WI38 (cell line): ENCODE data around the gene DSE.

ENCODE experiments used
- H3K4me3 ChIP-seq: 2 replicates; pipeline ENCODE4 v1.5.1; 2011; ENCODE audit warnings: low read depth, mild to moderate bottlenecking, control low read depth, low read length
- TF ChIP-seq, protein P1 (sequence below): IDR thresholded peaks from 2 replicates; pipeline ENCODE4 v1.5.1; 2012; ENCODE audit warnings: low read depth, mild to moderate bottlenecking, control low read depth, low read length

DSE gene

DNA sequence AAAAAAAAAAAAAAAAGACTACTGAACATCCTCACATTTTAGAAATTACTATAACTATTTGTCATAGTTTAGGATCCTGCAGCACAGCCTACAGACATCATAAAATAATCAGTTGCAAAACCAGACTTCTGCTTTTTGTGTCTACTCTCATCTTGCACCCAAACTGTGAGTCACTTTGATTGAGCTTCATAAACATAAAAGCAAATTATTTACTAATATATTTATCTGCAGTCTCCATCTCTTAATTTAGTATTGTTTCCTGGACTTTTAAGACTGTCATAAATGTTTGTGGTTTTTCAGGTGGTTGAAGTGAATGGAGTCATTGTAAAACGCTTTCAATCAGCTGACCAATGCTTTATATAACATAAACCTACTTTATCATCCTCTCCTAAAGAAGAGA lies 75.7 kb downstream of the DSE start:
- H3K4me3 ChIP-seq = no peak overlapping the region
- TF ChIP-seq, protein P1, sequence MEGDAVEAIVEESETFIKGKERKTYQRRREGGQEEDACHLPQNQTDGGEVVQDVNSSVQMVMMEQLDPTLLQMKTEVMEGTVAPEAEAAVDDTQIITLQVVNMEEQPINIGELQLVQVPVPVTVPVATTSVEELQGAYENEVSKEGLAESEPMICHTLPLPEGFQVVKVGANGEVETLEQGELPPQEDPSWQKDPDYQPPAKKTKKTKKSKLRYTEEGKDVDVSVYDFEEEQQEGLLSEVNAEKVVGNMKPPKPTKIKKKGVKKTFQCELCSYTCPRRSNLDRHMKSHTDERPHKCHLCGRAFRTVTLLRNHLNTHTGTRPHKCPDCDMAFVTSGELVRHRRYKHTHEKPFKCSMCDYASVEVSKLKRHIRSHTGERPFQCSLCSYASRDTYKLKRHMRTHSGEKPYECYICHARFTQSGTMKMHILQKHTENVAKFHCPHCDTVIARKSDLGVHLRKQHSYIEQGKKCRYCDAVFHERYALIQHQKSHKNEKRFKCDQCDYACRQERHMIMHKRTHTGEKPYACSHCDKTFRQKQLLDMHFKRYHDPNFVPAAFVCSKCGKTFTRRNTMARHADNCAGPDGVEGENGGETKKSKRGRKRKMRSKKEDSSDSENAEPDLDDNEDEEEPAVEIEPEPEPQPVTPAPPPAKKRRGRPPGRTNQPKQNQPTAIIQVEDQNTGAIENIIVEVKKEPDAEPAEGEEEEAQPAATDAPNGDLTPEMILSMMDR = no peak

DNA sequence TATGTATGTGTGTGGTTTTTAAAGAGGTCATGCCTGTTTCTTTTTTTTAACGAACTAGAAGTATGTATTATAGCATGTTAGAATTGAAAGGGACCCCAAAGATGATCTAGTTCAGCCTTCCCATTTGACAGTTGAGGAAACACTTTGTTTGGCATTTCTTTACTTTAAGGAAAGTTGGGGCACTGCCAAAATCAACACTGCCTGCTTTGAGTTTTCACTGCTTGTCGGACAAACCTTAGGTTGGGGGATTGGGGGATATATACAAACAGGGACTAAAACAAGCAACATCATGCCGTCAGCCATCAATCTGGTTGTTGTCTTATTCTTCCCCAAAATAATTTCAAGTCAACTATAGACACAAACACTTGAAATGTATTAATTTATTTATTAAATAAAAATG lies 76.3 kb downstream of the DSE start:
- H3K4me3 ChIP-seq = 0 out of 2 replicates have a peak overlapping the region, but pooled peaks have one; percentile 3
- TF ChIP-seq, protein P1 = no peak

DNA sequence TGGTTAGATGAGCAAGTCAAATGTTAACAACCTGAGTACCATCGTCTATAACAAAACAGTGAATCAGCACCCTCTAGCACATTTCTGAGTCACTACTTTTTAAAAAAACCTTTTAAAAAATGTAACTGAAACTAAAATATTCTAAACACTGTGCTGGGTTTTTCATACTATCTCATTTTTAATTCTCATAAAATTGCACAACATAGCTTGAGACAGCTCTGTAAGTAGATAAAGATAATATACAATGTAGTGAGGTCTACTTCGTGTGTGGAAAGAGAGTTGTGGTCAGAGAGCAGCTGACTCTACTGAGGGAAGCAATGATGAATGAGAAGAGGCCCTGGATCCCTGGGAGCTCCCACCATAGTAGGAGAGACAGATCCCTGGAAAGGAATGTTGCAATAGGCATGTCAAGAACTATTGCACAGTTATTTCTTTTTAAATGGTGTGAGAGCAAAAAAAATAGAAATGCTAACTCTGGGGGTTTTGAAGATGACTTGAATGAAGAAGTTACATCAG lies 76.8 kb downstream of the DSE start:
- H3K4me3 ChIP-seq = no peak overlapping the region
- TF ChIP-seq, protein P1 = no peak

DNA sequence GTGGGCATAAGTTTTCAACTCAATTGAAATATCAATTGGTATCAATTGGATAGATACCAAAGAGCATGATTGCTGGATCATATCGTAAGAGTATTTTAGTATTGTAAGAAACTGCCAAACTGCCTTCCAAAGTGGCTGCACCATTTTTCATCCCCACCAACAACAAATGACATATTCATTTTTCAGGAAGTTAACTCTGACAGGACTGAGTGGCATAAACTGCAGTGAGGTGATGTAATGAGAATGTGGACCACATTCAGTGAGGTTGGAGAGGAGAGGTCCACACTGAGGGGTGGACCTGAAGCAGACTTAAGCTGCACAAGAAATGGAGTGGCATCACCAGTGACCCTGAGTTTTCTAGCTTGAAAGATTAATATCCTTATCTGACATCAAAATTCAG lies 78.8 kb downstream of the DSE start:
- H3K4me3 ChIP-seq = no peak overlapping the region
- TF ChIP-seq, protein P1 = no peak

DNA sequence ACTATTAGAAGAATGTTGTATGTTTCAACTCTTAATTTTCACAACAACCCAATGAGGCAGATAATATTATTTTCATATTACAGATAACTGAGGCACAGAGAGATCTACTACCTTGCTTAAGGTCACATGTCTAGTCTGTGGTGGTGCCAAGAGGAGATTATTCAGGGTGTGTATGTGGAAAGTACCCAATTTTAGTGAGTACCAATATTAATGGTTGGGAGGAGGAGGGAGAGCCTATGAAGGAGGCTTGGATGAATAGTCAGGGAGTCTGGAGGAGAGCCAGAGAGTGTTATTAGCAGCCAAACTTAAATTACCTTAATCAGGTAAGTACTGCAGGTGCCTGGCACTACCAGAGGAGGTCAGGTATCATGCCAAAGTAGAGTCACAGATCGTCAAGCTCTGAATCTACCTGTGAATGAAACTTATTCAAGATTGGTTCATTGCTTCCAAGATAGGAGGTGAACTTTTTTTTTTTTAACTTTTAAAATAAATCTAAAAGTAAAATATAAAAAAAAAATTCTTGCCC lies 79.5 kb downstream of the DSE start:
- TF ChIP-seq, protein P1 = no peak
- H3K4me3 ChIP-seq = no peak overlapping the region

DNA sequence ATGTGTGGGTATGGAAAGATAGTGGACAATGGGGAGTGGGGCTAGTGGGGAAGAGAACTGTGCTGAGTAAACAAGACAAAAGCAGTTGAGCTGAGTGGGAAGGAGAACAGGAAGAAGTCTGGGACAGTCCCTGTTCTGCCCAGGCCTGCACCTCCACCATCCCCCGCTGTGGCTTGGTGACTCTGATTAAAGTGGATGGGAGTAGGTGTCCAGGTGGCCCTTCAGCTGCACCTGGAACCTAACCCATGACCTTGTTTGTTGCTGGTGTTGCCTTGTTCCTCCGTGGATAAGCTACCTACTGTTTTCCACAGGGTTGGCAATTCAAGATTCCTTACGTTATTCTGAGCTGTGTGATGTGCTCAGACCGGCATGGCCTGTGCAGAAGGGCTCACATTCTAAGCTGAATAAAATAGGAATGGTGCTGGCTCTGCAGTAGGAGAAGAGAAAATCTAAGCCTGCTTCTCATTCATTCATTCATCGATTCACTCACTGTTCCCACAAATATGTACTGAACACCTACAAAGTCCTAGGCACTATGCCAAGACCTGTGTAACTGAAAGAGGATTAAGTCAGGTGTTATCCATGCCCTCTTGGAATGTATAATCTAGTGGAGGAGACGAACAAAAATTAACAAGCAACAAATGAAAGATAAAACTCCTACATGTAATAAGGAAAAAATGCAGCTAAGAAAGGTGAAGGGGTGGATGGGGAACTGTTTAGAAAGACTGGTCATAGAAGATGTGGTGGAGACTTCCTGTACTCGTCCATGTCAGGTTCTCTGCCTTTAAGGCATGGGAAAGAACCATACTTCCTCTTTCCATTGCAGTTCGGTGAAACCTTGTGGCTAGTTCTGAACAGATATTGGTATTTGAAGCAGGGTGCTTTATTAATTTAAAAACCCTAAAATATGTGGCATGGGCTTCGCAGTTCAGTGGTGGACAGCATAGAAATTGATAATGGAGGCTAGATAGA lies 80.3 kb downstream of the DSE start:
- no peak overlapping the region for H3K4me3 ChIP-seq
- TF ChIP-seq, protein P1 = no peak

DNA sequence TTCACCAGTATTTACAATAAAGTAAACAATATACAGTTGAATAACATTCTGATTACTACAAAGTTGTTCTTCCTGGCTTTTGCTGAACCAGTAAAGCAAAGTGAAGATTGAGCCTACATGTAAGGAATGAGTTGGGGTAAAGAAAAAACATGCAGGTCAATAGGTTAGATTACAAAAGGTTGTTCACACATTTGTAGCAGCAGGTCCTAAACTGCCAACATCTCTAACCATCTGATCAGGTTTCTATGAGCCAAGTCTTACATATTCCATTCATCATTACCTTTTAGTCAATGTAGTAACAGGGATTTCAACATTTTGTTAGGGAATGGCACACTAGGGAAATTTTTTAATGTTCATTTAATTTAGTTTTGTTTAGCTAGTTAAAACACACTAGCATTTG lies 81.2 kb downstream of the DSE start:
- no peak overlapping the region for H3K4me3 ChIP-seq
- TF ChIP-seq, protein P1 = no peak
